Cortex of kidney (tissue), 1 donor: ENCODE measurements around the gene HEG1.

Experiments
- DNase-seq: peaks from one replicate; lab custom pipeline; 2025; lab: John Stamatoyannopoulos, UW

HEG1 gene

GRCh38 chr3:125050488-125051090, 5.2 kb downstream of the HEG1 start:
- DNase-seq, result no peak

DNA sequence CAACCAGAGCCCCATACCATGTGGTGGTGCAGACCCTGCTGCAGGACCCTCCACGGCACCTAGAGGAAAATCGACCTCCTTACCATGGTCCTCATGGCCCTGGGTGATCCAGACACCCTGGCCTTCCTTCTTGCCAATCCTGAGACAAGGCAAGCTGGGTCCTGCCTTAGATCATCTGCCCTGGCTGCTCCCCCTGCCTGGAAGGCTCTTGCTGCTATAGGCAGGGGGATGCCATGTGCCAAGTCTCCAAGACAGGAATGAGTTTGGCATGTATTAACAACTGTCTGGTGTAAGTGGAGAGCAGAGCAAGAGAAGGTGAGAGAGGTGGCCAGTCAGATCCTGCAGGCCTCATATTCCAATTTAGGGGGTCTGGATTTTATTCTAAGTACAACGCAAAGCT, 7.5 kb downstream of the HEG1 start:
- no peak for DNase-seq

- no peak for DNase-seq
Observed at GRCh38 chr3:125045965-125046364, 9.8 kb downstream of the HEG1 start.

DNA sequence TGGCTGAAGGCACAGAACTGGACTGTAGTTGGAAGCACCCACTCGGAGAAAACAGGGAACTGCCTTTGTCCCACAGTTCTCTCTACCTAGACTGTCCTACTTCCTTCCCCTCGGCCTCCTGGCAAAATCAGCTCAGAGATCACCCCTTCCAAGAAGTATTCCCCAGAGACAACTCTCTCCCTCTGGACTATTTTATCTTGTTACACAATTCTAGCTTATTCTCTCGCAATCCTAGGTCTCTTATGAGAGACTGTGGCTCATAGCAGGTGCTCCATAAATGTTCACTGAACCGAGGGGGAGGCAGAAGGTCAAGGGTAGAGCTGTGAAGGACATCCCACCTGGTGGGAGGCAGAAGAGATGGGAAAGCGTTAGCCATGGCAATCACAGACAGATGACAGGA, 10.6 kb downstream of the HEG1 start:
- DNase-seq, result no peak

DNA sequence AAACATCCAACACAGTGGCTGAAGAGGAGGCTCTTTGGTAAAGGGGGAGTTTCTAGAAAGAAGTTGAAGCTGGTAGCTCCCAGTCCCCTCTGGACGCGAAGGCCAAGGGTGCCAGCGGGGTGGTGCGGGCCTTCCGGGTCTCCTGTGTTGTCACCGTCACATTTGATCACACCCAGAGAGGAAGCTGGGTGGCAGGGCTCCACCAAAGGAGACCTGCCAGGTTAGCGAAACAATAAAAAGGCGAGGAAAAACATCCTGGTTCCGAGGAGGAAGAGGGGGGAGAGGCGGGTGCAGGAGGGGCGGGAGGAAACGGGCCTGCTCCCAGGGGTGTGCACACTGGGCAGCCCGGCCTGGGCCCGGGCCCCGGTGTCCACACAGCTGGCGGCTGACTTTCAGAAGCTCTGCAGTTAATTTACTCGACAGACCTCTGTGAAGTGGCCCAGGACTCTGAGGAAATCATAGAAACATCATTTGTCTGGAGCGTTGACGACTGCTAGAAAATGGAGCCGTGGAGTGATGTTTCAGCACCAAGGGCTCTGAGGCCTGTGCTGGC, 12.1 kb downstream of the HEG1 start:
- DNase-seq, result no peak

DNA sequence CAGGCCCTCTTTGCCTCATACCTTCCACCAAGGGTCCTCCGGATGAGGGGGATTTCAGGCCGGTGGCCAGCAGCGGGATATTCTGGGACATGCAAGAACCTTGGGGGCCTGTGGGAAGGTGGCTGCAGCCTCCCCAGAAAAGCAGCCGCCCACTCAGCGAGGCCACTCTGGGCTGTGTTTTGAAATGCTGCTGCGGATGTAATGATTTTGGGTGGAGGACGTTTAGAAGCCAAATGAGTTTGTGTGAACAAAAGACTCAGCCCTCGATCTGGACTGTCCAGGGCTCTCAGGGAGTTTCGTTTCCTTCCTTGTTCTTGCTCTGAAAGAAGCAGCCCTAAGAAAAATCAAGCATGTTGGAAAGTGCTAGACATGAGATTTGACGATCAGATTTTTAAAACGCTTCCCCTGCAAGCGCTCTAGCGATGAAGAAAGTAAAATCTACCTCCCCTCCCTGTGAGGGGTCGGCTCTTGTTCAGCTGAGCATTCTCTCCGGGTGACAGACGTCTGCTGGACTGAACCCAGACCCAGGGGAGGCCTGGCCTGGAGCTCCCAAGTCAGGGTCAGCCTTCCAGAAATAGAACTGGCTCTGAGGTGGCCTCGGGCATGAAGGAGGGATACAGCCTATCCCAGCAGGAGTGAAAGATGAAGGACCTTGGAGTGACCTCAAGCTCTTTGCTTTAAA, 12.9 kb downstream of the HEG1 start:
- no peak for DNase-seq

DNA sequence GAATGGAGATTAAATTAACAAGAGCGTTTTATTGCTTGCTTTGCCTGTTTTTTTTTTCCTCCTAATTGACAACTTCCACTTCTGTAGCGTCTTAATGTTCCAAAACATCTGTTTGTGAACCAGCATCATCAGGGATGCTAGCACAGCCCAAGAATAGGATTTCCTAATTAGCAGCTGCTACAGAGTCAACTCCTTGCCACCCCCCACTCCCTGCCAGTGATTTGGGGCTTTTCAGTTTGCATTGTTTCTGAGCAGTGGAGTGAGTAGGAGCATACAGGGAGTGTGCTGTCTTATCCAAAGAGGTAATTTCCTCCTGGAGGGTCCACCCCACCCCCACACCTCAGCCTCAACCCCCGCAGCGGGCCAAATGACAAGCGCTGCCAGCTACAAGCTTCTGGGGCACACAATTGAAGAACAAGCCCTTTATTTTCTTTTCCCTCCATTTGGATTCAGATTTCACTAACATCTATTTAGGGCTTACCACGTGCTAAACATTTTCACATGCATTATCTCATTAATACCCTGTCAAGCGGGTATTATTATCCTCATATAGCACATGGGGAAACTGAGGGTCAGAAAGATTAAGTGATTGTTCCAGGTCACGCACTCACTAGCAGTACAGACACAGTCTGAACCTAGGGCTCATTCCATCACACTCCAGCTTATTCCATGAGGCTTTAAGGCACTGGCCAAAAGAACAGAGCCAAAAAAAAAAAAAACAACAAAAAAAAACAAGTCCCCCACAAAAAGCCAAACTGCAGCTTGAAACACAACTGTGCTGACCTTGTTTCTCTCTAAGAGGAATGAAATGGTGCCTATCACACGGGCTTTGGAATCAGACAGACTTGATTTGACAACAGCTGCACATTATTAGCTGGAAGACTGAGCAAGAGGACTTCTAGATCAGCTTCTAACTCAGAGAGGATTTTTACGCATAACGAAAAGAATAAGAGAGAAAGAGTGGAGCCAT, 16.4 kb downstream of the HEG1 start:
- no peak for DNase-seq

- DNase-seq, result no peak
Observed at GRCh38 chr3:125037498-125038150, 18.2 kb downstream of the HEG1 start.

- DNase-seq, result no peak
Observed at GRCh38 chr3:125035217-125035616, 20.6 kb downstream of the HEG1 start.

- no peak for DNase-seq
Observed at GRCh38 chr3:125033616-125034015, 22.2 kb downstream of the HEG1 start.

DNA sequence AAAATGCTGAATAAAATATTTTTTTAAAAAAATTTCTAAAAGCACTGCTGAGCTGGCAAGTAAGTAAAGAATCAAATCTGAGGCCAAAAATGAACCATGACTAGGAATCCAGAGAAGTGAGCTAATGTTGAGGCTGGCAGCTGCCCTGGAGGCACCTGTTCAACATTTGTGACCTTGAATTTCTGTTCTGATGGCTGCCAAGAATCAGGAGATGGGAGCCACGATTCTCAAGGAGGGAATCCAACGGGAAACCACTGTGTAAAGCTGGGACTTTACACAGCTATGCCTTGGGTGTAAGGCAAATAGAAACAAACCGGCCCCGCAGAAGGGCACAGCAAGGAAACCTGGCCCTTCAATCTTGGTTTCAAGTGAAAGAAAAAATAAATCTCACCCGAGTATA, 22.7 kb downstream of the HEG1 start:
- no peak for DNase-seq

DNA sequence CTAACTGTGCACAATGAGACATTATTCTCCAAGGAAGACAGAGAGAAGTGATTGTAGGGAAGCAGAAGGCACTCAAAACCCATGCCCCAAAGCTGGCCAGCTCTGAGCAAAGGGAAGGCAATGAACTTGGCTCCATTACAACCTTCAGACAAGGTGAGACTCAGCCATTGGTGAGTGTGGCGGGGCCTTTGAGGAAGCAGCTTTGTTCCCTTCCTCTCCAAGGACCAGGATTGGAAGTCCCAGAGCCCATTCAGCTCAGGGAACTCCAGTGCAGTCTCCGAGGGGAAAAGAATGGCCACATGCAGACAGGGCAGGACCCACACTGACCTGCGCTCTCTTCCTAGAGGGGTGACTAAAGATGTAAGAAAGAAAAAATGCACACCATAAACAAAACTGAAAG, 23.1 kb downstream of the HEG1 start:
- DNase-seq, result no peak

- no peak for DNase-seq
Observed at GRCh38 chr3:125032100-125032643, 23.6 kb downstream of the HEG1 start.

- DNase-seq, result no peak
Observed at GRCh38 chr3:125031544-125031943, 24.3 kb downstream of the HEG1 start.

- no peak for DNase-seq
Observed at GRCh38 chr3:125028657-125029056, 27.1 kb downstream of the HEG1 start.

DNA sequence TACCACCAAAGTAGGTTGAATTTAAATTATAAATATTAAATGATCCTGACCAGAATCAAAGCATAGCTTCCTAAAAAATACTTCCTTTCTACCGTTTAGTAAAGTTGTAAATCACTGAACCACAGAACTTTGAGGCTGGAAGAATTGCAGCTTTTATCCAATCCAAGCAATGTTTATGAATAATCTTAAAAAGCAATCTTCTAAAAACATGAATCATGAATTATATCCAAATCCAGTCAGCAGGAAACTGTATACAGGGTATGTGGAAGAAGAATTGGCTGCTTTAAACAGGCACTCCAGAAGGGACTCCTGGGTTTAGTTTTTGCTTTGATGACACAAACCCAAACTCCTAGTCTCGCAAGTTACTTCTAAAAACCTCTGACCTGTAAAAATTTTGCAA, 30.2 kb downstream of the HEG1 start:
- DNase-seq, result no peak

GRCh38 chr3:125024817-125025216, 31.0 kb downstream of the HEG1 start:
- no peak for DNase-seq

- no peak for DNase-seq
Observed at GRCh38 chr3:125023833-125024555, 31.8 kb downstream of the HEG1 start.

- no peak for DNase-seq
Observed at GRCh38 chr3:125022206-125022605, 33.6 kb downstream of the HEG1 start.

GRCh38 chr3:125019271-125019670, 36.5 kb downstream of the HEG1 start:
- no peak for DNase-seq

- no peak for DNase-seq
Observed at GRCh38 chr3:125017406-125017805, 38.4 kb downstream of the HEG1 start.
